Renal pelvis (tissue), 3 donors: ENCODE measurements around the gene TTC24. TPM values are rescaled to one million over a fixed set of nuclear protein-coding genes. Genes with fewer than 3 reads are reported as not detected.

Source experiments
- polyA plus RNA-seq, 3 donors: library from polyadenylated mRNA; unstranded; fragments of 120-200 nt; gene quantifications; one replicate each; pipeline ENCODE4 v1.2.1, GENCODE V29; 2013; ENCODE audit not compliant: insufficient read length in 3 of 3

TTC24 gene
- polyA plus RNA-seq, 3 donors = 1.0 to 2.2 (median 1.1) TPM

Other genes starting within 250 kb of the TTC24 start
- 100 to 1,000 TPM; 297 to 392 (median 363) TPM for gene CCT3, start 241.4 kb upstream of the TTC24 start, polyA plus RNA-seq
- 1 to 10 TPM in 2 of 3 donors, under 1 TPM in 1; 0.97 to 2.0 (median 1.3) TPM for gene TSACC, start 241.2 kb upstream of the TTC24 start, polyA plus RNA-seq
- 10 to 100 TPM; 13.6 to 26.0 (median 21.5) TPM for gene RHBG, start 210.5 kb upstream of the TTC24 start, polyA plus RNA-seq
- 10 to 100 TPM; 25.9 to 29.3 (median 26.8) TPM for gene MEF2D, start 78.9 kb upstream of the TTC24 start, polyA plus RNA-seq
- gene IQGAP3, start 7.2 kb upstream of the TTC24 start, polyA plus RNA-seq = 10 to 100 TPM; 14.1 to 17.0 (median 14.8) TPM
- 10 to 100 TPM; 71.1 to 83.0 (median 72.8) TPM for gene NAXE, start 12.1 kb downstream of the TTC24 start, polyA plus RNA-seq
- 10 to 100 TPM; 33.0 to 38.7 (median 36.4) TPM for gene GPATCH4, start 21.8 kb downstream of the TTC24 start, polyA plus RNA-seq
- under 1 TPM; 0.13 to 0.71 (median 0.64) TPM for gene HAPLN2, start 39.7 kb downstream of the TTC24 start, polyA plus RNA-seq
- gene BCAN, start 62.4 kb downstream of the TTC24 start, polyA plus RNA-seq = 1 to 10 TPM in 1 of 3 donors, under 1 TPM in 2; 0.18 to 2.2 (median 0.26) TPM
- 100 to 1,000 TPM; 148 to 171 (median 156) TPM for gene NES, start 97.7 kb downstream of the TTC24 start, polyA plus RNA-seq
- 100 to 1,000 TPM in 1 of 3 donors, 10 to 100 TPM in 2; 68.5 to 113 (median 93.8) TPM for gene CRABP2, start 125.9 kb downstream of the TTC24 start, polyA plus RNA-seq
- 10 to 100 TPM; 28.6 to 51.8 (median 39.2) TPM for gene METTL25B, start 148.7 kb downstream of the TTC24 start, polyA plus RNA-seq
- 10 to 100 TPM; 33.1 to 44.6 (median 39.7) TPM for gene ISG20L2, start 149.0 kb downstream of the TTC24 start, polyA plus RNA-seq
- 10 to 100 TPM; 69.0 to 76.6 (median 74.0) TPM for gene MRPL24, start 161.4 kb downstream of the TTC24 start, polyA plus RNA-seq
- 100 to 1,000 TPM; 267 to 298 (median 284) TPM for gene HDGF, start 172.0 kb downstream of the TTC24 start, polyA plus RNA-seq
- 100 to 1,000 TPM; 108 to 113 (median 113) TPM for gene PRCC, start 187.8 kb downstream of the TTC24 start, polyA plus RNA-seq
- under 1 TPM; 0.65 to 0.99 (median 0.91) TPM for gene SH2D2A, start 237.1 kb downstream of the TTC24 start, polyA plus RNA-seq